ENCODE measurements around the gene TSPAN7. TPM values are rescaled to one million over a fixed set of nuclear protein-coding genes. Genes with fewer than 3 reads are reported as not detected.

The TSPAN7 gene
- total RNA-seq, 1 donor from 2014 or later, result 0.34 TPM

DNA sequence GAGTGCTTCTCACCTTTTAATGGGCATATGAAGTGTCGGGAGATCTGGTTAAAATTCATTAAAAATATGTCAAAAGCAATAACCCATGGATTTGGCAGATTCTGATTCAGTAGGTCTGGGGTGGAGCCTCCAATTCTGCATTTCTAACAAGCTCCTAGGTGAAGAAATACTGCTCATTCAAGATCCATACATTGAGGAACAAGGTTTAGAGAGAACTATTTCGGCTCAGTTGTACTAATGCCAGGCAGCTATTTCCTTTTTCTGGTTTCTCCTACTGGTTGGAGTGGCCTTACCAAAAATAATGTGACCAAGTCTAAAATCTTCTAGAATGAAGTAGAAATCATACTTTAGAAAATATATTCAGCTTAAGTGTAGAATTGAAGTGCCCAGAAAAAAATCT lies 117.5 kb downstream of the TSPAN7 start:
- intact Hi-C loops (cut with micrococcal nuclease), result no loop called here

DNA sequence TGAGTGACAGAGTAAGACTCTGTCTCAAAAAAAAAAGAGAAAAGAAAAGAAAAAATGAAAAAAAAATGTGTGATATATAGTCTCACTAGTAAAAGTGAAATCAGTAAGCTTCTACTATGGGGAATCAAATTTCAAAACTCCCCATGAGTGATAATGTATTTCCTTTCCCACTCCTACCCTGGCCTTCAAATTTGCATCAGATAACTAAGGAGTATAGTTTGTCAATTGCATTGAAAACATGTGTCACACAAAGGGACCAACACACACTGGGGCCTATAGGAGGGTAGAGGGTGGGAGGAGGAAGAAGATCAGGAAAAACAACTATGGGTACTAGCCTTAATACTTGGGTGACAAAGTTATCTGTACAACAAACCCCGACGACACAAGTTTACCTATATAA lies 118.4 kb downstream of the TSPAN7 start:
- intact Hi-C loops (cut with micrococcal nuclease), result no loop called here

DNA sequence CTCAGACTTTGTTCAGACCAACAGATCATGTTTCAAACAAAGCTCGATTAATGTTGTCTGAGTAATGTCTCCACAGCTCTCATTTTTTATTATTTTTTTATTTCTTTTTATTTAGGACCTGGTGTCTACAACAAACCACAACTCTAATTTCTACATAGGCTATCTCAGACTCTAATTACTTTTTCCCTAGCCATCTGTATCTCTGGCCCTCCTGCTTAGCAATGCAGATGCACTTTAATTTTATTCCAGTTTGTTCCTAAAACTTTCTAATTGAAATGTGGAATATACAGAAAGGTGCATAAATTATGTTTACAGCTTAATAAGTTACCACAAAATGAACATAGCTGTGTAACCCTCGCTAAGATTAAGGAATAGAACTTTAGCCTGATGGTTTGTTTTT lies 120.8 kb downstream of the TSPAN7 start:
- intact Hi-C loops (cut with micrococcal nuclease), result no loop called here

DNA sequence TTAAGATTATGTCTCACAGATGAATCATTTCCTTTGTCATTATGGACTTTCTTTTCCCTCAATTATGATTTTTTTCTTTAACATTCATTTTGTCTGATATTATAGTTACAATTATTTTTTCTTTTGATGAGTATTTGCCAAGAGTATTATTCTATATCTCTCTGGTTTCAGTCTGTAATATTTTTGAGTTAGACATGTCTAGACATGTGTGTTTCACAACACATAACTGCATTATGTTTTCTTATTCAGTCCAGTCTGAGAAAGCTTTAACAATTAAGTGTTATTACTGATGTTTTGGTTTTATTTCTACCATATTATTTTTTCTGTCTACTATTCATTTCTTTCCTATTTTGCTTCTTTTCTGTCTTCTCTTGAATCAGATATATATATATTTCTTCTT lies 131.6 kb downstream of the TSPAN7 start:
- intact Hi-C loops (cut with micrococcal nuclease), result no loop called here

DNA sequence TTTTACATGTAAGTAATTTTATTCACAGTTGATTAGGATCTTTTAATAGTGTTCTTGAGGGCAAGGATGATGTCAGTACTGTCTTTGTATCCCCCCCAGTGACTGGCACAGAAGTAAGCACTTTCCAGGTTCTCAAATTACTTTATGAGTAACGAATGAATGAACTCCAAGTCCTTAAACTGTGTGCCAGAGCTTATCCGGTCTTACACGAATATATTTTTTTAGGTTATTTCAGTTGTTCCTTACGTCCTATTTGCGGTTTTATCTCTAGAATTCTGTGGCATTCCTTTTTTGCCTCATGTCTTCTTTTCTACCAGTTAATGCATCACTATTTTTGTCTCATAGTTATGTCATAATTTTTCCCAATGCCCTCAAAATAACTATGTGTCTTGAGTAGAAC lies 133.1 kb downstream of the TSPAN7 start:
- intact Hi-C loops (cut with micrococcal nuclease), result no loop called here

DNA sequence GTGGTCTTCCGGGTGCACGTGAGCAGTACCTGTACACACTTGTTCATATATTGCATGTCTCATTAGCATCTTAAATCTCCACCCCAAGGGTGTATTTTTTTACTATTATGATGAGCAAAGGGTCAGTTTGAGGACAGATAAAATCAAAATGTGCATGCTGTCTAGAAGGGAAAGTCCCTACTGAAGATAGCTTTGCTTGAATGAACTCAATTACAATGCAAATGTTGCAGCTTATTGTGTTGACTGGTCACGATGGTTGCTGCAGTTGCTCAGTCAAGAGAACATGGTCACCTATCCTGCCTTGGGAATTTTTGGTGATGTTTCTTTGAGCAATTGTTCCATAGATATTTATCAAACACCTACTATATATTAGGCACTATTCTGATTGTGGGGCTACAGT lies 136.1 kb downstream of the TSPAN7 start:
- intact Hi-C loops (cut with micrococcal nuclease), result no loop called here

DNA sequence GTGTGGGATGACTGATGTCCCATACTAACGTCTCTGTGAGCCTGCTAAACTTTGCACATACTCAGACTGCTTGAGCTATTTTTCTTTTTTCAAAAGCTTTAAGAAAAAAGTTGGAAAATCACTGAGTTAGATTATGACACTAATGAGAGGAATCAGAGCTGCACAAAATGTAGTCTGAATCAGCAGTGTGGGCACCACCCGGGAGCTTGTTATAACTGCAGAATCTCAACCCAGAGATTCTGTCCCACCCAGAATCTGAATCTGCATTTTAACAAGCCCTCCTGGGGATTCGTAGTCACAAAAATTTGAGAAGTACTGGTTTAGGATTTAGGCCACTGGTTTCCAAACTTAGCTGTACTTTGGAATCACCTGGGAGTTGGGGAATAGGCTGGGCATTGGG lies 137.8 kb downstream of the TSPAN7 start:
- intact Hi-C loops (cut with micrococcal nuclease), result no loop called here

DNA sequence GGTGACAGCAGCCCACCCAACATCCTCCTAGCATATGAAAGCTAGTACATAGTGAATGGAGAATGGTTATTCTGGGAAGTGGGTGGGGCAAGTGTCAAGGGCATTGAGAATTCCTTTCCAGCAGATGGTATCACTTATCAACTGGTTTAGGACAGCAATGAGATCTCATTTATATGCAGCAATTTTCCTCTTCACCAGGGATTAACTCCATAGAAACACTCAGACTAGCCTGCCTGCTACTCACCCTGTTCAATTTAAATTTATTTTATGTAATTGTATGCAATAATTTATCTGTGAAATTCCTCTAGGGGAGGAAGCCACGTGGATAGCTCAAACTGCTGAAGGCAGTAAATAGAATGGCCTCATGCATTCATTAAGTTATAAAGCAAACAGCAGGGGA lies 138.4 kb downstream of the TSPAN7 start:
- intact Hi-C loops (cut with micrococcal nuclease), result no loop called here

DNA sequence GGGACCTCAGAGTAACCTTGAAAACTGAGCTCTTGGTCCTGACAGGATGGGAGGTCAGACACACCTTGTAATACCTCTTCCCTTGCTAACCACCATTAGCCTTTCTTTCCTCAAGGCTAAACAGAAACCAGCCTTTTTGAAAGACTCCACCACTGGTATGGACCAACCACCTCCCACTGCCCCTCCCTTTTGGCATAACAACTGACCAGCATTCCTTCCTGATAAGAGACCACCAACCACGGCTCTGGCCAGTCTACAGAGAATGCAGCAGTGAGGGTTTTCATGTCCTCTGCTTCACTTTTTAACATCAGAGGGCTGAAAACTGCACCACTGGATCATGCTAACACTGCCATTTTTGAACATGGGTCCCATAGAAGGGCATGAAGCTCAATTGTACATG lies 139.7 kb downstream of the TSPAN7 start:
- intact Hi-C loops (cut with micrococcal nuclease), result no loop called here

DNA sequence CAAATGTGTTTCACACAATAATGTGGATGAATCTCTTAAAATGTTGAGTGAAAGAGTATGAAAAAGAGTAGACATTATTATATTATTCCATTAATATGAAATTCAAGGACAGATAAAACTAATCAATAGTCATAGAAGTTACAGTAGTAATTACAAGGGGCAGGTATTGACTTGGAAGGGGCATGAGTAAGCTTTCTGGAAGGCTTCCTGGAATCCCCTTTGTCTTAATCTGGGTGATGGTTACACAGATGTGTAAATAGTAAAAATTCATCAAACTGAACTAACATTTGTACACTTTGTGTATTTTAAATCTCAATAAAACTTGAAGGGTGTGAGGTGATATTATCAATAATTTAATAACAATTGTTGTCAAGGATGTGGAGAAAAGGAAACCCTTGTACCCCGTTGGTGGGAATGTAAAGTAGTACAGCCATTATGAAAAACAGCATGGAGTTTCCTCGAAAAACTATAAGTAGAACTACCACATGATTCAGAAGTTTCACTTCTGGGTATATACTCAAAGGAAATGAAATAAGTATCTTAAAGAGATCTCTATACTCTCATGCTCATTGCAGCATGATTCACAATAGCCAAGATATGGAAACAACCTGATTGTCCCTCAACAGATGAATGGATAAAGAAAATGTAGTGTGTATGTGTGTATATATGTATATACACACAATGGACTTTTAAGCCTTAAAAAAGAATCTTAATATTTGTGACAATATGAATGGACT lies 143.0 kb downstream of the TSPAN7 start:
- intact Hi-C loops (cut with micrococcal nuclease), result no loop called here

DNA sequence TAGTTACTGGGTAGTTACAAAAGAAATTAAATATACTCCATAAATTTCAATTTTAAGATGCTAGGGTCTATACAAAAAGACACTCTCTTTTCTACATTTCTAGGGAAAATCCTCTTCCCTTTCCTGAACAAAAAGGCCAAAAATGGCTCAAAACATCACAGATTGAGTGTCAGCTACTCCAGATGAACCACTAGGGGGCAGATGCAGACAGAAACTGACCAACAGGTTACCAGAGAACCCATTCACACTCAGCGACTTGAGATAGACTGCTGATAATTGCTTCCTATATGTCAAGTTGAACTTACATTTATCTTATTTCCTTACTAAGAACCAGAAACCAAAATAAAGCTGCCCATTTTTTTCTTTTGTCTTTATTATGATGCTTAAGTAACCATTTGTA lies 156.5 kb downstream of the TSPAN7 start:
- intact Hi-C loops (cut with micrococcal nuclease), result no loop called here

DNA sequence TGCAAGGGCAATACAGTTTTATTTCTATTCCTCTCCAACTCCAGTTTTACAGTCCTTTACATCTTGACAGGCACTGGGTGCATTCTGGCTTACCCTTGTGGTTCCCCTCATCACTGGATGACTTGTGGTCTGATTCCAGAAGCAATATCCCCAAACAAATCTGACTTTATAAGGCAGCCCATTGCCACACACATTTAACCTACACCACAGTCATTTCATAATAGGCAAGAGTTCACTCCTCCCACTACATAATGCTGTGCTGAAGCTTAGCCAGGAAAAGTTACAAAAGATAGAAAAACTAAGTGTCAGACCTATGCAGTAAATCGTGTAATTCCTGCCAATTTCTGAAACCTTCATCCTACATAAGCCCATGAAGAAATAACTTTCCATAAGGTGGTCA lies 157.0 kb downstream of the TSPAN7 start:
- intact Hi-C loops (cut with micrococcal nuclease), result no loop called here

DNA sequence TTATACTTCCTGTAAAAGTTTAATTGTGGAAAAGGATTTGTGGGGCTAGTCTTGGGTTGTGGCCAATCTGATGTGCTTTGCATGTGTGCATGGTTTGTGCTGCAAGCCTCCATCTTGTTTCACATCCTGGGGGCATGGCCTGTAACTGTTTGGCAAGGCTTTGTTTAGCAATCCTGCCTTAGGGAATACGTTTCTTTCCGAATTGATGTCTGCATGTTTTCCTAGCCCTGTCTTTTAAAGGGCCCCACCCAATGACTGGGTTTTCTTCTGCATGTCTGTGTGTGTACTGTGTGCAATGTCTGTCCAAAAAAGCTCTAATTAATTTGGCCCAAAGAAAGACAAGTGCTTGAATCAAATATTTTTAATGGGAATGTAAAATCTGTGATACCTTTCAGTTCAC lies 165.3 kb downstream of the TSPAN7 start:
- intact Hi-C loops (cut with micrococcal nuclease), result no loop called here

DNA sequence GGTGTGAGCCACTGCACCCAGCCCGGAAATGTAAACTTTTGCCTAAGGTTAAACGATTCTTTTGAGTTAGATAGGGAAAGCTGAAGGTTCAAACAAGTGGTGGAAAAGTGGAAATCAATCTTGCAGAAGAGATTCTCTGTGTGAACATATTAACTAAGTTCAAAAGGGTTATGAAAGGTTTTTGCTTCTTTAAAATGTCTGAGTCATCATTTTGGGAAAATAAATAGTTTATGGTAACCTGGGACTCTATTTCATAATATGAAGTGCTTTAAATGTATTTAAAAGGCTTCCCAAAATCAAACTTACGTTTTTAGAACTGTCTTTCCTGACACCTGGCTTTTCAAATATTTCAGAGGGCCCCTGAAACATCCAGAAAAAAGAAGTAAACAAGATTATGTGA lies 166.3 kb downstream of the TSPAN7 start:
- intact Hi-C loops (cut with micrococcal nuclease), result no loop called here

DNA sequence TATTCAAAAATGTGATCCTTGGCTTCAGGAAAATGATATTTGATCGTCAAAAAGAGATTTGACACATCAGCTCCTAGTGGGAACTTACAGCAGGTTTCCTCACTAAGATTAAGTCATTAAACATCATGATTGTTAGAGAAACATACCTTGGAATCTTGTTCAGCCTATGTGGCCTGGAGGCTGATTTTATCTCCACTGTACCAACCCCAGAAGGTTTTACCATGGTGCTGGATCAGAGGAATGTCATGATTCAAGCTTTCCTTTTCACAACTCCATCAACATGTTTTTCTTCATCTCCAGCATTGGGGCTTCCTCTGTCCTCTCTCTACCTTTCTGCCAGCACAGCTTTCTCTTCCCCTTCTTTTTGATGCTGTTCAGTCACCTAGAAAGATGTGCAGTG lies 171.5 kb downstream of the TSPAN7 start:
- intact Hi-C loops (cut with micrococcal nuclease), result no loop called here

Other genes with a start within 250 kb of the TSPAN7 start
- gene RPGR, start 234.0 kb upstream of the TSPAN7 start, total RNA-seq, result 4.5 and 4.8 TPM in 2 replicates
- not detected in 2 replicates for gene OTC, start 208.9 kb upstream of the TSPAN7 start, total RNA-seq
- gene MID1IP1, start 239.9 kb downstream of the TSPAN7 start, total RNA-seq, result 60.4 and 61.7 TPM in 2 replicates